ENCODE results near the gene CFAP91.

Gene CFAP91

GRCh38 chr3:119743921-119744320, 41.1 kb downstream of the CFAP91 start:
- DNase-seq (ENCODE audit: low read depth) = no peak

DNA sequence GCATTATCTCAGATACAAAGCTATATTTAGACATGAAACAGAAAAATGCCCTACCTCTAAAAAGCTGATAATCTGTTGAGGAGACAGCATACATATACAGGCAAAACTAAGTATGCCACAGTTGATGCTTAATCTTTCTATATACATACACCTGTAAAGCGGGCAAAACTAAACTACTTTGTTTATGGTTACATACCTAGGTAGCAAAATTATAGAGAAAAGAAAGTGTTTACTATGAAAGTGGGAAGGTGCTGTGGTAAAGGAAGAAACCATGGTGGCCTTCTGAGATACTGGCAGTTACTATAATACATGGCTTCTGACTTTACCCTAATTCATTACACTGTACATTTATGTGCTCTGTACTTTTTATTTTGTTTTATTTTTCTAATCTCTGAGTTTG, 43.1 kb downstream of the CFAP91 start:
- DNase-seq (ENCODE audit: low read depth) = no peak

DNA sequence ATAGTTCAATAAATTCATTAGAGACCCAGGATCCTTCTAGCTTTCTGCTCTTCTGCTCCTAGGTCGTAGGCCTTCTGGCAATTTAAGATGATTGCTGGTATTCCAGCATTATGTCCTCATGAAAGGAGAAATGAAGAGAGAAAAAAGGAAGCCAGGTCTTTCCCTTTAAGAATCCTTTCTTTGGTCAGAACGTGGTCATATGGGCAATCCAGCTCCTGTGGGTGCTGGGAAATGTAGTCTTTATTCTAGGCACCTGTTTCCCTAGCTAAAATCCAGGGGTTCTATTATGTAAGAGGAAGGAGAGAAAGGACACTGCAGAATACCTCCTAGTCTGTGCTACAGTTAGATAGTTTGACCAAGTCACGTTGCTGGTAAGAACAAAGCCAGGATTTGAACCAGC, 43.6 kb downstream of the CFAP91 start:
- DNase-seq (ENCODE audit: low read depth) = no peak

- no peak for DNase-seq (ENCODE audit: low read depth)
Observed at GRCh38 chr3:119747357-119747756, 44.5 kb downstream of the CFAP91 start.

DNA sequence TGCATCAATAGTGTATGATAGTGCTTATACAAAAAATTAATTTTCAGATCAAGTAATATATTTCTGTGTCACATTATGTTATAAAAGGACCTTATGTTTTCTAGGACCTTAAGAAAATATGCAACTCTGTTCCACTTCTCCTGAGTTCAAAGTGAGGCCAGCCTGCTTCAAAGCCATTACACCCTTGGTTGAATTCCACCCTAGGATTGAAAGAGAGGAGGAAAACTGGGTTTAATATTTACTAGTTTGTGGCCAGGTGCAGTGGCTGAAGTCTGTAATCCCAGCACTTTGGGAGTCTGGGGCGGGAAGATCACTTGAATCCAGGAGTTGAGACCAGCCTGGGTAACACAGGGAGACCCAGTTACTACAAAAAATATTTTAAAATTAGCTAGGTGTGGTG, 46.2 kb downstream of the CFAP91 start:
- DNase-seq (ENCODE audit: low read depth) = no peak

DNA sequence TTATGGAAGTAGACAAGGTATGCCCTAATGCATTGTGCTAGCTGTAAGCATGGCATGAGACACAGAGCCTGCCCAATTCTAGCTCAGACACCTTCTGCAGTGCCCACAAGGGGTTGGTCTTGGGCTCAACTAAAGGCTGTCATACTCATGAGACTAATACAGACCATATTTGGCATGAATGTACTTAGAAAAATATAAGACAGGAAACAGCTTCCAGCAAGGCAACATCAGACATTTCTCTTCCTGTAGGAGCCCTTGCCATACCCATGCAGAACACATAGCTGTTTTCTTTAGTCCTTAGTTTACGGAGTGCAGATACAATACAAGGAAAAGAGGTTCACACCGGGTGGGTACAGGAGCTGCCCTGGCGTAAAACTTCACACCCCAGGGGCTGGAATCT, 48.6 kb downstream of the CFAP91 start:
- DNase-seq (ENCODE audit: low read depth) = no peak

Data from activated T-cell treated with anti-CD3 and anti-CD28 coated beads for 48 hours (primary cell).